T47D (cell line): Measurements from ENCODE around the gene ESR1.

Experiments
- DNase-seq, 2 experiments: peaks; one replicate each; pipeline versions ENCODE4 v3.0.0 to v3.0.0-alpha.2; 2011 to 2012; ENCODE audit warnings: low read depth in 1 of 2, low spot score in 1 of 2
- JUND ChIP-seq: IDR thresholded peaks from 2 replicates; pipeline ENCODE4 v1.6.1; 2012; ENCODE audit warnings: low read depth
- in situ Hi-C: cut with HindIII; loops from 2 replicates; pipeline ENCODE4 v1.10.0; 2016; ENCODE audit warnings: low sequenced_read_pairs, low pct_unique_long_range_greater_than_20kb

The ESR1 gene

DNA sequence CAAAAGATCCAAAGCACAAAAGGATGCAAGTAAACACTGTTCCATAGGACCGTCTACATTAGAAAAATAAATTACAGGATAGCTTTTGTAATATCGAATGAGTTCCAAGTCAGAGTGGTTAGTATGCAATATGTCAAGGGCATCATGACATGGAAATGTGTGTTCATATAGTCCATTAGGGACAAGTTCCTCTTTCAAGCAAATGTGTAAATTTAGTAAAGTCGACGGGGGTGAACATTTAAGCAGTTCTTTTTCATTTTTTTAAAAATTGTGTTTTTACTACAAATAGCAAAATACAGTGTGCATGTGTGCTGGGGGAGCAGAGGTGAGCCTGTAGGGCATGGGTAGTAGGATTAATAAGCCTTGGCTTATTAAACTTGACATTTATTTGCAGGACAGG, 359.0 kb downstream of the ESR1 start:
- no peak for DNase-seq
- in situ Hi-C loops = no loop called here
- TF ChIP-seq JUND = no peak

DNA sequence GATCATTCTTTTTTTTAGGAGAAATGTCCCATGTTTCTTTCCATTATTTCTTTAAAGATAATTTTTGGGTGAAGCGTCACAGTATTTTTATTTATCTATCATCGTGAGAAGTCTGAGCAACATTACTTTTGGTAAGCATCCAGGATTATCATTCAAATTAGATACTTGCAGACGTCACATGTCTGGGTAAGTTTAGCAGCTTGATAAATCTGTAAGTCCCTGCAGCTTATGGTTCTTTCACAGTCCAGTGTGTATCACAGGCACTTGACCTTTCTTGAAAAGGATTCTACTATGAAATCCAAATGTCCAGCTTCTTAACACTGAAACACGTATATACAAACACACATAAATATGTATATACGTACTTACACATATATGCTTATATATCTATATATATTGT, 359.4 kb downstream of the ESR1 start:
- in situ Hi-C loops = no loop called here
- no peak for DNase-seq
- no peak for TF ChIP-seq JUND

DNA sequence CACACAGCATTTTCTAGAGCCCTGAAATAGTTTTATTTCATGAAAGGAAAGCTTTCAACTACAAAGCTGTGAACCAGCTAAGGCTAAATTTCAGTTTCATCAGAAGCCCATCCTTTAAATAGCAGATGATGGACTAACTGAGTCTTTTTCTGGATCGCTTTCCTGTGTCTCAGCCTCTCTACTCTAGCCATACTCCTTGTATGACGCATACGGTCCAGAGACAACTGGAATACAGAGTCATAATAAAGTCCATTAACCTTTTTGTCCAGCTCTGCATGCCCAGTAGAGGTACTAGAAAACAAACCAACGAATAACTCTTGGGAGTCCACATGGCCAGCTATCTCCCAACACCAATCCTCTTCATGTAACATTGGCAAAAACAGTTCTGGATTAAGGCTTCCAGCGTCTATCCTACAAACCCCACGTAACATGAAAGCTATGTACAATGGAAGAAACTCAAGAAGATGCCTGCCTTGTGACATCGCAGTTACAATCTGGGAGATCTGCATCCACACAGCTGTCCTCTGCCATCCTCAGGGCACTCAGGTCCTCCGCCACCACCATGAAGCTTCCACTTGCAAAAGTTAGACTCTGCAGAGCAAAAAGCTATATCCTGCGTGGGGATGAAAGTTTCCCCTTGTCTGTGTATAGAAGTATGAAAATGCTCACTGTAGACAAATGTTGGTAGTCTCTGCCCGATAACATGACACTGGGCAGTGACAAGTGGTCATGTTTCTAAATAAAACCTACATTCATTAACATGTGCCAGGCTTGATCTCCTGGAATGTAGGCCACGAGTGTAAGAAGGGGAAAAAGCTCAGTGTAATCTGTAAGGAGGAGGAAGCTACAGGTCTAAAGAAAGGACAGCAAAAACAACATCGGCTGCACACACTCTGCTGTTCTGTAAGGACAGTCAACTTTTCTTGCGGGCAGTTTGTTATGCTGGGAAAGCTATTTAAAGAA, 360.4 kb downstream of the ESR1 start:
- DNase-seq = no peak
- in situ Hi-C loops = no loop called here
- no peak for TF ChIP-seq JUND

DNA sequence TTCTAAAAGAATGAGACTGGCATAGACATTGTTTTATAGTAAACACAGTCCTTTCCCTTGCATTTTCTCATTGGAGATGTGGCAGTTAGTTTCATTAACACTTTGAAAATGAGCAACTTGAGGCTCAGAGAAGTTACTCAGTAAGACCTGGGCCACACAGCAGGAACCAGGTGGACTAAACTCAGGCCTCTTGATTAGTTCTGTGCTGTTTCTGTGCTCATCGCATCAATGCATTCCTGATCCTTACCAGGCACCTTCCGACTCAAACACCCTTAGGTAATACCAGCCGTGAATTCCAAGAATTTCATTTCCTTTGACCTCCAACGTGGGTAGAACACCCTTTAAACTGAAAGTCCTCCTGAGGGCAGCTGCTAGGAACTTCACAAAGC, 362.8 kb downstream of the ESR1 start:
- no peak for TF ChIP-seq JUND
- in situ Hi-C loops = no loop called here
- peak in 1 of 2 experiments; percentile 16 for DNase-seq

DNA sequence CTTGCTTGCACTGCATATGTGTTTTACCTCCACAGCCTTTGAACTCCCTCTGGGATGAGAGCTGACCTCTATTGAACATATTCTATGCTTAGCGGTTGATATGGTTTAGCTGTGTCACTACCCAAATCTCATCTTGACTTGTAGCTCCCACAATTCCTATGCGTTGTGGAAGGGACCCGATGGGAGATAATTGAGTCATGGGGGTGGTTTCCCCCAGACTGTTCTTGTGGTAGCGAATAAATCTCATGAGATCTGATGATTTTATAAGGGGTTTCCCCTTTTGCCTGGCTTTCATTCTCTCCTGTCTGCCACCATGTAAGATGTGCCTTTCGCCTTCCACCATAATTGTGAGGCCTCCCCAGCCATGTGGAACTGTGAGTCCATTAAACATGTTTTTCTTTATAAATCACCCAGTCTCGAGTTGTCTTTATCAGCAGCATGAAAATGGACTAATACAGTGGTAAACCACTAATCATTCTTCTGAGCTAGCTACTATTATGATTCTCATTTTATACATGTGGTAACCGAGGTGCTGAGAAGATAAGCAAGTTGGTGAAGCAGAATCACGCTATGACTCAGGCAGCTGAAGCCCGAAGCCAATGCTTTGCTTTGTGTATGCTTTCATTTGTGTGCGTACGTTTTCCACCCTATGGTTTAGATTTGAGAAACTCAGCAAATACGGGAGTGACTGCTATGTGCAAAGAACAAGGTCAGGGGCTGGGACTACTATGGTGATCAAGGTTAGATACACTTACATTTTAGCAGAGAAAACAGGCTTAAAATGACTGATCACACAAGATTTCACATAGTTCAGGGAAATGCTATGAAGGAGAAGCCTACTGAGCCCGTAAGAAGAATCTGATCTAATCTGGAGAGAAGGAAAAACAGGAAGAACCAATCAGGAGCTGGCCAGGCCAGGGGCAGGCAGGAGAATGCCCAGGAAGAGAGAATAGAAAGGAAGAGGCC, 363.5 kb downstream of the ESR1 start:
- no peak for TF ChIP-seq JUND
- in situ Hi-C loops = no loop called here
- peak; percentile 3 to 32 for DNase-seq

DNA sequence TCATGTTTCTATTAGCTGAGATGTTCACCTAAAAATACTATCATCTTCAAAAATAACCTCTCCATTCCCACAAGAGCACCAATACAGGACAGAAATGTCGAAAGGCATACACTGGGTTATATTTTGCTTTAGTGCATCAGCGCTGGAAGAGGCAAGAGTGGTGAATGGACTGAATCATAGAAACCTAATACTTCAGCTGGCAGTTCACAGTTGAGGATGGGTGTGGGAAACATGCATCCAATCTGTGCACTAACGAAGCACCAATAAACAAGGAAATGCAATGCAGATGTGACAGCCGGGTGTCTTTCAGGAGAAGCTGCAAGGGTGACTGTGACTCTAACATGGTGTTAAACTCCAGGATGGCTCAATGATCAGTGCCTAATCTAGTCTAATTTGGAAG, 365.8 kb downstream of the ESR1 start:
- DNase-seq = no peak
- TF ChIP-seq JUND = no peak
- in situ Hi-C loops = no loop called here

DNA sequence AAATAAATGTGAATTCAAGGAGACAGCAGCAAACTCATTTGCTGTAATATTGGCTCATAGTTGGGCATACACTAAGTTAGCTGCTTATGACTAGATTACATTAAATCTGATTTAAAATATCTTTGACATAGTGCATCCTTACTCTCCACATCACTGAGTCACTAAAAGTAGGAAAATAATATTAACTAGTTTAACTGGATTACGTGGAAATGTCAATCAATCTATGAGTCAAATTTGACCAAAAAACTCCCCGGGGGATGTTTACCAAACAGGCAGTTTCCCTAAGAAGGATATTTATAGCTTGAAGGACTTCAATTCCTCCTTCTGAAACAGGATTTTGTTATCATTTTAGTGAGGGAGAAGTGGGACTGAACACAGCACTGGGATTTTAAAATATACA, 366.5 kb downstream of the ESR1 start:
- in situ Hi-C loops = no loop called here
- no peak for TF ChIP-seq JUND
- no peak for DNase-seq

DNA sequence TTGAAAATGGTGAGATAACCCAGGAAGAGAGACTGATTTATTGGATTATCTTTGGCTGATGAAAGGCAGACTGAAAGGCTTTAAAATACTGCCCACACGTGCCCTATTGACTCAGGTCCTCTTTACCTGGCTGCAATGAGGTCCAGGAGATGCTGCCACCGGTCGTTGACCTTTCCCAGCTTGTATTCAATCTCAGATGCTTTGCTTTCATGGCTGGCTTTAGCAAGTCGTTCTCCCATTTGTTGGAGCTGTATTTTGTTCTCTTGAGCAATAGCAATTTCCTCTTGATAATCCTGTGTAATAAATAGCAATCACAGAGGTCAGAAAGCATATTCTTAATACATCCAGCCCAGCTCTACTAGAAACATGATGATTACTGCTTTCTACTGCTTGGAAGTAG, 368.8 kb downstream of the ESR1 start:
- in situ Hi-C loops = no loop called here
- no peak for TF ChIP-seq JUND
- DNase-seq = no peak
